Glomerular endothelial cell (primary cell): ENCODE measurements around the gene ARID4A. TPM values are rescaled to one million over a fixed set of nuclear protein-coding genes. Genes with fewer than 3 reads are reported as not detected.

Source experiments
- total RNA-seq: library from RNA; depleted of rRNA; stranded (reverse); fragments of >200 nt; gene quantifications from 2 replicates; pipeline ENCODE4 v1.2.3, GENCODE V29; 2015

The ARID4A gene
- total RNA-seq, 1 donor from 2014 or later = 16.0 TPM

Other genes with a start within 250 kb of the ARID4A start
- 5.7 and 6.6 TPM in 2 replicates for gene ARMH4, start 146.3 kb upstream of the ARID4A start, total RNA-seq
- gene ACTR10, start 98.4 kb upstream of the ARID4A start, total RNA-seq = 64.2 and 67.0 TPM in 2 replicates
- 171 and 192 TPM in 2 replicates for gene PSMA3, start 53.7 kb upstream of the ARID4A start, total RNA-seq
- gene TOMM20L, start 97.4 kb downstream of the ARID4A start, total RNA-seq = not detected in 2 replicates
- gene TIMM9, start 129.0 kb downstream of the ARID4A start, total RNA-seq = 32.3 and 37.7 TPM in 2 replicates
- 8.8 and 20.2 TPM in 2 replicates for gene KIAA0586, start 129.2 kb downstream of the ARID4A start, total RNA-seq